GM20431 (cell line): ENCODE measurements around the gene HADHA.

Experiments
- in situ Hi-C: fragments of 300-500 bp; cut with MseI, MboI; formaldehyde crosslinking; loops from one replicate; pipeline ENCODE4 v1.15.0; 2020; ENCODE audit warnings: low sequenced_read_pairs; ENCODE audit not compliant: unreplicated experiment

The HADHA gene

GRCh38 chr2:26246818-26247217 is 2.4 kb upstream of the HADHA start:
- in situ Hi-C loops: no loop called here

GRCh38 chr2:26245810-26246209 is 1.4 kb upstream of the HADHA start:
- in situ Hi-C loops: no loop called here

GRCh38 chr2:26245231-26245732 is 850 bp upstream of the HADHA start:
- in situ Hi-C loops: no loop called here

DNA sequence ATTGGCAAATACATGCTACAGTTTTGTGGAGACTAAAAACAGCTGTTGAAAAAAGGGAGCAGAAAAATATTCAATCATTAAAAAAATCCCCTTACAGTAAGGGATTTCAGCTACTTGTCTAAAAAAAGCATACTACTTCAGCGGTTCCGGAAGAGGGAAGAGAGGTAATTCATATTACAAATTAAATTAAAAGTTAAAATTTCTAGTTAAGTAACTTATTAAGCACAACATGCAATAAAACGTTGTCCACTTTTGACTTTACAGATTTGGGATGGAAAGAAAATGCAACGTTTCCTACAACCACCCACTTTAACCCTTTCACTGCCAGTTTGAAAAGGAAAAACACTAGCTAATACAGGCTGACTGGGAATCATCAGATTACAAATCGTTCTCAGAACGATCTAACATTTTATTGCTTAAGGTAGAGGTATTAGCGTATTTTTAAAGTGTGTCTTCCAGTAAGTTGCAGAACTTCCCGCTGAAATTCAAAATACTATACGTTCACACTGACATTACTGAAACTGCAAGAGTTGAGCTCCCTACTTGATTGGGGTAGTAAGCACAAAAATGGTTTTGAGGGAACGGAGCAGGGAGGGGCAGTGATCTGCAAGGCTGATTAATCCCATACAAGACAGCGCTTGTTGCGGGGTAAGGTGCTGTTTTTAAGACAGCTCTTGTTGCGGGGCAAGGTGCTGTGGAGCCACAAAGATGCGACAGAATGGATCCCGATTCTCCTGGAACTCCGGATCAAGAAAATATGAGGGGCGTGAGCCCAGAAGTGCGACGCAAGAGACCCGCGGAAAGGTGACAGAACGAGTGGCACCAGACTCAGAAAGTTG is 743 bp downstream of the HADHA start:
- in situ Hi-C loops: no loop called here

- in situ Hi-C loops: no loop called here
Observed at GRCh38 chr2:26241928-26242436, 2.5 kb downstream of the HADHA start.

GRCh38 chr2:26238311-26238958 is 6.0 kb downstream of the HADHA start:
- in situ Hi-C loops: no loop called here

GRCh38 chr2:26237868-26238267 is 6.6 kb downstream of the HADHA start:
- in situ Hi-C loops: no loop called here

DNA sequence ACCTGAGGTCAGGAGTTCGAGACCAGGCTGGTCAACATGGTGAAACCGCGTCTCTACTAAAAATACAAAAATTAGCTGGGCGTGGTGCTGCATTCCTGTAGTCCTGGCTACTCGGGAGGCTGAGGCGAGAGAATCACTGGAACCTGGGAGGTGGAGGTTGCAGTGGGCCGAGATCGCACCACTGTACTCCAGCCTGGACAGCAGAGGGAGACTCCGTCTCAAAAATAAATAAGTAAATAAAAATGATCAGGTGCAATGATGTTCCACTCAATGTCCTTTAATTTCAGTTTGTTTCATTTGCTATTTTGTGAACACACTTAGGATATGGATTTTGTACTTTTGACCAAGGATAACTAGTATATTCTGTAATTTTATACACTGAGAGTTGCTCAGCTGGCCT is 9.3 kb downstream of the HADHA start:
- in situ Hi-C loops: no loop called here

- in situ Hi-C loops: no loop called here
Observed at GRCh38 chr2:26230806-26231205, 13.6 kb downstream of the HADHA start.

- in situ Hi-C loops: no loop called here
Observed at GRCh38 chr2:26229595-26229994, 14.8 kb downstream of the HADHA start.

DNA sequence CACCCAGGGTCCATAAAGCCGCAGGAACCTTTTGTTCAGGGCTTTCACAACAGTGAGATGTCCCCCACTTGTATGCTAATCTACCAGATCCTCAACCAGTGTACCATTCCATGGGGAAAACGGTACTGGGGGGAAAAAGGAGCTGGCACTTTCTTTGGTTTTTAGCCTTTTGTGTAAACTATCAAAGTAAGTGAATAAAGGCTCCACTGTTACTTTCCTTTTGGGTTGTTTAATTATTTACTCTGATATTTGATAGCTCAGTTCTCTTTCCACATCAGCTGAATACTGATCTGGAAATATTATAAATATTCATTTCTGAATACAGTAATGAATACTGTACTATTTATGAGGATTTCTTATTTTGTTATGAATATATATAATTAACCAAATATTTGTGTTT is 20.3 kb downstream of the HADHA start:
- in situ Hi-C loops: no loop called here

GRCh38 chr2:26223018-26223417 is 21.4 kb downstream of the HADHA start:
- in situ Hi-C loops: no loop called here

GRCh38 chr2:26217720-26218119 is 26.7 kb downstream of the HADHA start:
- in situ Hi-C loops: no loop called here

- in situ Hi-C loops: no loop called here
Observed at GRCh38 chr2:26216587-26216986, 27.8 kb downstream of the HADHA start.

GRCh38 chr2:26215833-26216232 is 28.6 kb downstream of the HADHA start:
- in situ Hi-C loops: no loop called here

- in situ Hi-C loops: no loop called here
Observed at GRCh38 chr2:26214759-26215158, 29.7 kb downstream of the HADHA start.

DNA sequence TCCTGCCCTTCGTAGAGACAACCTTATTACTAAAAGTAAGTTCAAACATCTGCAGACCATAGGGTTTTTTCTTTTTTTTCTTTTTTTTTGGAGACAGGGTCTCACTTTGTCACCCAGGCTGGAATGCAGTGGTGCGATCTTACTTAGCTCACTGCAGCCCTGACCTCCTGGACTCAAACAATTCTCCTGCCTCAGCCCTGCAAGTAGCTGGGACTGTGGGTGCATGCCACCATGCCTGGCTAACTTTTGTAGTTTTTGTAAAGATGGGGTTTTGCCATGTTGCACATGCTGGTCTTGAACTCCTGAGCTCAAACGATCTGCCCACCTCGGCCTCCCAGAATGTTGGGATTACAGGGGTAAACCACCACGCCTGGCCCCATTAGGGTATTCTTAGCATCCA is 32.4 kb downstream of the HADHA start:
- in situ Hi-C loops: no loop called here

- in situ Hi-C loops: no loop called here
Observed at GRCh38 chr2:26203906-26204305, 40.5 kb downstream of the HADHA start.

DNA sequence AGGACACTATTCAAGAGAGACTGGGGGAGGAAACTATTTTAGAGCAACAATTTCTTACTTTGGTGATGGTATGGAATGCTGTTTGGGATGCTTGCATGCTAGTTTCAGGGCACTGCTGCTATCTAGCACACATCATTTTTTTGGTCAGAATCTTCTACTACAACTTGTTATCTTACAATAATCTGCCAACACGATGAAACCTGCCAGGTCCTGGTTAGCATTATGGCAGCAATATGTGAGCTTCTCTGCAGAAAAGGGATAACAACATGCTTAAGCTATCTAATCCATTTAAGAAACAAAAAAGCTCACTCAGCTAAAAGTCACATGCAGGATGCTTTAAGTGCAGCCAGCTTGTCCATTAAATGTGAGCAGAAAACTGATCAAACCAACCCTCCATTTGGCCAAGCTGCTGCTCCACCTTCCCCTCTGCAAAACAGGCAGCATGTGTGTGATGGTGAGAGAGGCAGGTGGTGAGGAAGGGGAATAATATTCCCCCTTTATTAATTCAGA is 41.4 kb downstream of the HADHA start:
- in situ Hi-C loops: no loop called here

DNA sequence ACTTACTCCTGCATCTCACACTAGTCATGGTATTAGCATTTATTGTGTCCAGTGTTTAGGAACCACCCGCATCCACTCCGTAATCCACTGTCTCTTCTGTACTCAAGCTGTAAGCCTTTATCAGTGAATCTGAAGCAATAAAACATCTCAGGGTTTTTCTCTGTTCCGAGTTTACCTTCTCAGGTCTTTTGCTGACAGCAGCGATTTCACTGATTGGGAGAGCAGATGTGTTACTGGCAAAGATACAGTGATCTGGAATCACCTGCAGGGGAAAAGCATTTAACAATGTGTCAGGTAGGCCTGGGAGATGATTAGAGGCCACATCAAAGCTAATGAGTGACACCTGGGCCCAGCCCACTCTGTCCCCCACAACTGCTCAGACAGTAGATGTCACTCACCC is 46.9 kb downstream of the HADHA start:
- in situ Hi-C loops: no loop called here
